HG03565 (cell line): ENCODE results near the gene PCDHGB6.
A peak's percentile ranks its signal among the peaks of the same experiment; 100 is the strongest.
"Not testable (repeated sequence)": the region's sequence is repeated elsewhere in the genome, so short reads cannot be mapped to it uniquely, and the experiment has no call there.

Experiments used
- ATAC-seq: cut with Tn5 transposase; IDR thresholded peaks from one replicate; pipeline ENCODE4 v1.9.1; 2021; ENCODE audit warnings: mild to moderate bottlenecking, moderate library complexity; ENCODE audit not compliant: unreplicated experiment

PCDHGB6 gene

GRCh38 chr5:141388661-141389060 is 19.2 kb upstream of the PCDHGB6 start:
- ATAC-seq = no peak

GRCh38 chr5:141389153-141390042 is 18.4 kb upstream of the PCDHGB6 start:
- ATAC-seq = no peak

GRCh38 chr5:141392429-141393198 is 15.2 kb upstream of the PCDHGB6 start, which contains the start of gene PCDHGA8:
Gene PCDHGA8 (plus strand): TSS chr5:141392633. CDS start chr5:141392814, 181 bp downstream.
- ATAC-seq = no peak

- no peak for ATAC-seq
These were observed 14.6 kb upstream of the PCDHGB6 start for GRCh38 chr5:141393267-141393666.

GRCh38 chr5:141394401-141395187 is 13.2 kb upstream of the PCDHGB6 start:
- not testable (repeated sequence) for ATAC-seq

GRCh38 chr5:141397756-141398551 is 9.9 kb upstream of the PCDHGB6 start, which contains the start of gene PCDHGB5:
Gene PCDHGB5 (plus strand): TSS chr5:141397947. CDS start chr5:141398128, 181 bp downstream.
- peak; percentile 90 for ATAC-seq

GRCh38 chr5:141398608-141399007 is 9.2 kb upstream of the PCDHGB6 start:
- no peak for ATAC-seq

- ATAC-seq = no peak
These were observed 8.1 kb upstream of the PCDHGB6 start for GRCh38 chr5:141399555-141400258.

GRCh38 chr5:141402553-141403243 is 5.1 kb upstream of the PCDHGB6 start, which contains the start of gene PCDHGA9:
Gene PCDHGA9 (plus strand): TSS chr5:141402778. CDS start chr5:141402953, 175 bp downstream.
- no peak for ATAC-seq

- no peak for ATAC-seq
These were observed 4.4 kb upstream of the PCDHGB6 start for GRCh38 chr5:141403387-141403786.

GRCh38 chr5:141409598-141410306 is 1.9 kb downstream of the PCDHGB6 start:
- ATAC-seq = no peak

GRCh38 chr5:141411575-141411974 is 3.8 kb downstream of the PCDHGB6 start:
- ATAC-seq = no peak

GRCh38 chr5:141412854-141413539 is 5.2 kb downstream of the PCDHGB6 start, which contains the start of gene PCDHGA10:
Gene PCDHGA10 (plus strand): TSS chr5:141412987. CDS start chr5:141413176, 189 bp downstream.
- peak; percentile 73 for ATAC-seq

GRCh38 chr5:141413540-141414069 is 5.8 kb downstream of the PCDHGB6 start:
- ATAC-seq = no peak

GRCh38 chr5:141414548-141415274 is 6.9 kb downstream of the PCDHGB6 start:
- ATAC-seq = not testable (repeated sequence)

GRCh38 chr5:141415275-141415618 is 7.4 kb downstream of the PCDHGB6 start:
- not testable (repeated sequence) for ATAC-seq
